CD4-positive, alpha-beta memory T cell (primary cell): ENCODE data around the gene KDM2A. TPM values are rescaled to one million over a fixed set of nuclear protein-coding genes. Genes with fewer than 3 reads are reported as not detected.
A peak's percentile ranks its signal among the peaks of the same experiment; 100 is the strongest.
"Not testable (repeated sequence)": the region's sequence is repeated elsewhere in the genome, so short reads cannot be mapped to it uniquely, and the experiment has no call there.

Source experiments
- CTCF ChIA-PET: fragments of 350-600 bp; sonication (Branson Sonifier 250); formaldehyde crosslinking; loops from one replicate; lab custom pipeline; 2021; ENCODE audit warnings: inconsistent platforms; ENCODE audit not compliant: partially characterized antibody; lab: Charles Lee
- POLR2A ChIA-PET: fragments of 350-600 bp; sonication (Branson Sonifier 250); formaldehyde crosslinking; loops from one replicate; lab custom pipeline; 2021; ENCODE audit not compliant: partially characterized antibody; lab: Charles Lee
- DNase-seq, 5 donors: peaks; one replicate each; pipeline versions ENCODE4 v3.0.0 to v3.0.0-alpha.2; 2020 to 2022; ENCODE audit warnings: mixed read lengths in 1 of 5
- H3K27ac ChIP-seq: one replicate; pipeline ENCODE4 v1.7.0; 2013; ENCODE audit warnings: low read depth, low read length
- H3K27me3 ChIP-seq: 2 replicates; pipeline ENCODE4 v1.7.0; 2013; ENCODE audit warnings: mild to moderate bottlenecking, low read length, moderate library complexity; ENCODE audit not compliant: insufficient read depth
- H3K36me3 ChIP-seq: 2 replicates; pipeline ENCODE4 v1.7.0; 2013; ENCODE audit warnings: mild to moderate bottlenecking, low read length, moderate library complexity; ENCODE audit not compliant: insufficient read depth
- H3K4me1 ChIP-seq: 2 replicates; pipeline ENCODE4 v1.7.0; 2013; ENCODE audit warnings: mild to moderate bottlenecking, low read length, moderate library complexity; ENCODE audit not compliant: insufficient read depth
- H3K4me3 ChIP-seq, 2 donors: one replicate each; pipeline ENCODE4 v1.7.0; 2013; ENCODE audit warnings: low read length in 2 of 2, mild to moderate bottlenecking in 1 of 2
- H3K9me3 ChIP-seq, 2 donors: one replicate each; pipeline ENCODE4 v1.7.0; 2013; ENCODE audit warnings: low read length in 2 of 2, control low read depth in 1 of 2; ENCODE audit not compliant: control insufficient read depth in 1 of 2
- H3K27ac Mint-ChIP-seq, 7 donors: one replicate each; pipeline ENCODE4 v1.8.0; 2020 to 2021; ENCODE audit warnings: mixed read lengths in 7 of 7, mild to moderate bottlenecking in 6 of 7, inconsistent platforms in 3 of 7, moderate library complexity in 3 of 7
- H3K27me3 Mint-ChIP-seq, 2 donors: one replicate each; pipeline ENCODE4 v1.8.0; 2020 to 2021; ENCODE audit warnings: mixed read lengths in 2 of 2
- H3K36me3 Mint-ChIP-seq, 2 donors: one replicate each; pipeline ENCODE4 v1.8.0; 2020 to 2021; ENCODE audit warnings: mixed read lengths in 2 of 2, inconsistent platforms in 1 of 2, mild to moderate bottlenecking in 1 of 2
- H3K4me1 Mint-ChIP-seq, 4 donors: one replicate each; pipeline ENCODE4 v1.8.0; 2020 to 2021; ENCODE audit warnings: mixed read lengths in 4 of 4, mild to moderate bottlenecking in 1 of 4
- H3K4me3 Mint-ChIP-seq, 8 donors: one replicate each; pipeline ENCODE4 v1.8.0; 2020 to 2021; ENCODE audit warnings: mixed read lengths in 8 of 8, mild to moderate bottlenecking in 7 of 8, moderate library complexity in 6 of 8, inconsistent platforms in 3 of 8
- H3K9me3 Mint-ChIP-seq, 8 donors: one replicate each; pipeline ENCODE4 v1.8.0; 2020 to 2021; ENCODE audit warnings: mixed read lengths in 8 of 8, mild to moderate bottlenecking in 5 of 8, inconsistent platforms in 3 of 8, moderate library complexity in 1 of 8
- intact Hi-C: fragments of 100-400 bp; cut with micrococcal nuclease; formaldehyde crosslinking; loops from one replicate; pipeline ENCODE4 v1.15.1; 2023
- polyA plus RNA-seq, 2 donors: library from polyadenylated mRNA; unstranded; fragments of 300-500 nt; fragmentation: Illumina TruSeq; gene quantifications; one replicate each; pipeline ENCODE4 v1.2.3, GENCODE V29; 2021
- total RNA-seq, 2 experiments: library from RNA; stranded (reverse); gene quantifications; one replicate each; pipeline ENCODE4 v1.2.3, GENCODE V29; 2021

KDM2A gene
- total and polyA plus RNA-seq, 4 experiments from 2014 or later, result 14.0 to 200 (median 105) TPM

DNA sequence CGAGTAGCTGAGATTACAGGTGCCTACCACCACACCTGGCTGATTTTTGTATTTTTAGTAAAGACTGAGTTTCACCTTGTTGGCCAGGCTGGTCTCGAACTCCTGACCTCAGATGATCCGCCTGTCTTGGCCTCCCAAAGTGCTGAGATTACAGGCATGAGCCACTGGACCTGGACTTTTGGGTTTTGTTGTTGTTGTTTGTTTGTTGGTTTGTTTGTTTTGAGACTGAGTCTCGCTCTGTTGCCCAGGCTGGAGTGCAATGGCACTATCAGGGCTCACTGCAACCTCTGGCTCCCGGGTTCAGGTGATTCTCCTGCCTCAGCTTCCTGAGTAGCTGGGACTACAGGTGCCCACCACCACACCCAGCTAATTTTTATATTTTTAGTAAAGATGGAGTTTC, 4.7 kb downstream of the KDM2A start:
- Mint-ChIP-seq H3K27ac (peak overlapping the region in 2 of 7 donors; percentile 48 to 57), H3K4me1 (peaks cover 18 to 44% (median 31%) of the 10 kb centered on the region in 4 donors), H3K36me3 (peaks cover 4 to 38% of the 10 kb centered on the region in 2 donors)
- H3K9me3 Mint-ChIP-seq, H3K27me3 Mint-ChIP-seq, DNase-seq, H3K27me3 ChIP-seq, intact Hi-C loops, H3K4me3 Mint-ChIP-seq, H3K9me3 ChIP-seq, POLR2A ChIA-PET, H3K27ac ChIP-seq, CTCF ChIA-PET, H3K4me3 ChIP-seq: not testable (repeated sequence)
- H3K4me1 ChIP-seq, result peaks cover 33% of the 10 kb centered on the region
- peaks cover 16% of the 10 kb centered on the region for H3K36me3 ChIP-seq

GRCh38 chr11:67126243-67126642, 7.2 kb downstream of the KDM2A start:
- POLR2A ChIA-PET, result not testable (repeated sequence)
- CTCF ChIA-PET, result interaction anchor here (0.6 to 1.3 kb wide), 4 partner anchors 16 to 212 kb away, joined by 3 to 5 read pairs (median 4); no protein-coding TSS in a partner anchor
- H3K4me1 Mint-ChIP-seq, result peaks cover 19 to 41% (median 26%) of the 10 kb centered on the region in 4 donors

GRCh38 chr11:67126986-67127385, 7.9 kb downstream of the KDM2A start:
- H3K36me3 Mint-ChIP-seq, result peaks cover 21 to 34% of the 10 kb centered on the region in 2 donors
- ChIA-PET CTCF (no interaction called here), POLR2A (interaction anchor here (1.1 kb wide), 1 partner anchor 226 kb away, joined by 3 read pairs; no protein-coding TSS in a partner anchor)
- Histone ChIP-seq H3K27me3 (no peaks in the 10 kb centered on the region), H3K4me1 (peaks cover 25% of the 10 kb centered on the region), H3K9me3 (no peaks in the 10 kb centered on the region), H3K4me3 (no peak overlapping the region), H3K27ac (no peak overlapping the region), H3K36me3 (peaks cover 28% of the 10 kb centered on the region)
- DNase-seq, result no peak
- no peaks in the 10 kb centered on the region for H3K9me3 Mint-ChIP-seq
- intact Hi-C loops, result no loop called here
- H3K4me3 Mint-ChIP-seq, result no peak overlapping the region
- H3K27ac Mint-ChIP-seq, result peak overlapping the region in 2 of 7 donors; percentile 68 to 72
- peaks cover 16 to 39% (median 23%) of the 10 kb centered on the region in 4 donors for H3K4me1 Mint-ChIP-seq
- no peaks in the 10 kb centered on the region for H3K27me3 Mint-ChIP-seq

More at GRCh38 chr11:67126243-67126642, 7.2 kb downstream of the KDM2A start:
- H3K4me1 ChIP-seq, result peaks cover 32% of the 10 kb centered on the region
- peaks cover 15 to 32% of the 10 kb centered on the region in 2 donors for H3K36me3 Mint-ChIP-seq
- DNase-seq, H3K9me3 Mint-ChIP-seq, H3K27me3 ChIP-seq, H3K27ac Mint-ChIP-seq, H3K27ac ChIP-seq, H3K4me3 Mint-ChIP-seq, H3K27me3 Mint-ChIP-seq, H3K4me3 ChIP-seq, intact Hi-C loops, H3K9me3 ChIP-seq: not testable (repeated sequence)
- peaks cover 25% of the 10 kb centered on the region for H3K36me3 ChIP-seq

DNA sequence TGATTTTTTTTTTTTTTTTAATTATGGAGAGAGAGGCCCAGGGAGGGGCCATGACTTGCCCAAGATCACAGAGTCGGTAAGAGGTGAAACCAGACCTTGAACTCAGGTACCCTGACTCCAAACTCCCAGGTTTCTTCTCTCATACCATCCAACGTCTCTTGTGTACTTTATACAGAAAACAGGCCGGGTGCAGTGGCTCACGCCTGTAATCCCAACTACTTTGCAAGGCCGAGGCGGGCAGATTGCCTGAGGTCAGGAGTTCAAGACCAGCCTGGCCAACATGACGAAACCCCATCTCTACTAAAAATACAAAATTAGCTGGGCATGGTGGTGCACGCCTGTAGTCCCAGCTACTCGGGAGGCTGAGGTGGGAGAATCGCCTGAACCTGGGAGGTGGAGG, 11.8 kb downstream of the KDM2A start:
- H3K27ac Mint-ChIP-seq, CTCF ChIA-PET, H3K27ac ChIP-seq, H3K27me3 Mint-ChIP-seq, H3K4me3 ChIP-seq, H3K4me3 Mint-ChIP-seq, H3K4me1 ChIP-seq, H3K27me3 ChIP-seq, intact Hi-C loops, H3K9me3 ChIP-seq, H3K9me3 Mint-ChIP-seq, DNase-seq: not testable (repeated sequence)
- peaks cover 47 to 50% of the 10 kb centered on the region in 2 donors for H3K36me3 Mint-ChIP-seq
- H3K36me3 ChIP-seq, result peaks cover 52% of the 10 kb centered on the region
- POLR2A ChIA-PET, result interaction anchor here (1.5 kb wide), 1 partner anchor 12 kb away, joined by 3 read pairs; the partner anchor contains the start of gene KDM2A
- peaks cover 21 to 34% (median 23%) of the 10 kb centered on the region in 4 donors for H3K4me1 Mint-ChIP-seq

DNA sequence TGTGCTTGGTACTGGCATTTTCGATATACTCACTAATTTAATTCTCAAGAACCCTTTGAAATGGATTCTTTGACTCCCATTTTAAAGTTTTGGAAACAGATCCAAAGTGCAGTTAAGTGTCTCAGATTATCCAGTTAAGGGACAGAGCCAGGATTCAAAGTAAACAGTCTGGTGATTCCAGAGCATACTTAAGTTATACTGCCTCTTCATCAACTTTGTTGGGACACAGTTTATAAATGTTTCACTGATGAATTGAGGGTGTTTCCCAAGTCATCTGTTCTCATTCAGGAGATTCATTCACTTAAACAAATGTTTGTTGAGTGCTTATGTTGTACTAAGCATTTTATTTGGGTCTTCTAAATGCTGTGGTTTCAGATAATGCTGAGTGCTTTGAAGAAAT, 17.1 kb downstream of the KDM2A start:
- POLR2A ChIA-PET, result no interaction called here
- CTCF ChIA-PET, result no interaction called here
- Histone ChIP-seq H3K4me1 (peaks cover 5% of the 10 kb centered on the region), H3K4me3 (no peak overlapping the region), H3K9me3 (no peaks in the 10 kb centered on the region), H3K27me3 (no peaks in the 10 kb centered on the region), H3K27ac (no peak overlapping the region), H3K36me3 (peaks cover 45% of the 10 kb centered on the region)
- H3K36me3 Mint-ChIP-seq, result peaks cover 51 to 74% of the 10 kb centered on the region in 2 donors
- H3K27me3 Mint-ChIP-seq, result no peaks in the 10 kb centered on the region
- no peak for DNase-seq
- intact Hi-C loops, result no loop called here
- H3K4me3 Mint-ChIP-seq, result no peak overlapping the region
- H3K27ac Mint-ChIP-seq, result peak overlapping the region in 1 of 7 donors; percentile 22
- no peaks in the 10 kb centered on the region for H3K9me3 Mint-ChIP-seq
- H3K4me1 Mint-ChIP-seq, result peaks cover 23 to 42% (median 29%) of the 10 kb centered on the region in 4 donors

DNA sequence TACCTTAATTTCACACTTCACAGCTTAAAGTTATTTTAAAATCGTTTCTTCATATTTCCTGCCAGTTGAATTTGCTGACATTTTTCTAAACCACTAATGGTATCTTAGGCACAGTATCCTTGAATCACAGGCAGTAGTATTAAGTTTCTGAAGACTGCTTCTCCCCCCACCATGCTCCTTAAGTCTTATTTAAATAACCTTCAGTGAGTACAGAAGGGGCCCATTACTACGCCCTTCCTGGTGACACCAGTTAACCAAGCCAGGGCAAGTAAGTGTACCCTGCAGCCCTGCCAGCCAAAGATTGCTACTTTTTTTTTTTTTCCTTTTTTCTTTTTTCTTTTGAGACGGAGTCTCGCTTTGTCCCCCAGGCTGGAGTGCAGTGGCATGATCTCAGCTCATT, 19.9 kb downstream of the KDM2A start:
- ChIA-PET POLR2A (no interaction called here), CTCF (no interaction called here)
- Histone ChIP-seq H3K27me3 (no peaks in the 10 kb centered on the region), H3K36me3 (peaks cover 31% of the 10 kb centered on the region), H3K27ac (no peak overlapping the region), H3K4me3 (no peak overlapping the region), H3K9me3 (no peaks in the 10 kb centered on the region), H3K4me1 (peaks cover 5% of the 10 kb centered on the region)
- intact Hi-C loops, result no loop called here
- DNase-seq, result no peak
- Mint-ChIP-seq H3K36me3 (peaks cover 38 to 68% of the 10 kb centered on the region in 2 donors), H3K4me3 (no peak overlapping the region), H3K4me1 (peaks cover 19 to 32% (median 25%) of the 10 kb centered on the region in 4 donors), H3K27ac (peak overlapping the region in 1 of 7 donors; percentile 62), H3K27me3 (no peaks in the 10 kb centered on the region), H3K9me3 (no peaks in the 10 kb centered on the region)

DNA sequence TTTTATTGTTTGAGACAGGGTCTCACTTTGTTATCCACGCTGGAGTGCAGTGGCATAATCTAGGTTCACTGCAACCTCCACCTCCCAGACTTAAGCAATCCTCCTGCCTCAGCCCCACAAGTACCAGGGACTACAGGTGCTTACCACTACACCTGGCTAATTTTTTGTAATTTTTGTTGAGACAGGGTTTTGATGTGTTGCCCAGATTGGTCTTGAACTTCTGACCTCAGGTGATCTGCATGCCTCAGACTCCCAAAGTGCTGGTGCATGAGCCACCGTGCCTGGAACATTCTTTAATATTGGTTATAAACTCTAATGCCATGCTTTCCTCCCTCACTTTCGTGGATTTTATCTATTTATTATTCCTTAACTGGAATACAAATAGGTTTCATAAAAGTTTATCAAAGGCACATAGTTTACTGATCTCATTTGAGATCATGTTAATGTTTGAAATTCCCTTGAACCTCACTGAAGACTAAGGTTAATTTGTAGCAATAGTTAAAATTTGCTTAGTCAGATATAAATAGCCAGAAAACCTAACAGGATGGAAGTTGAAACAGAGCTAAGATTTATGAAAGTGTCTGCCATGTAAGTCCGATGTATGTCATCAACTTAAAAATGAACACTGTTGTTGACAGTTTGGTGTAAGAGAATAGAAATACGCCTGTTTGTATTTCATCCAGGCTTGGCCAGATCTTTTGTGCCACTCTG, 27.6 kb downstream of the KDM2A start:
- POLR2A ChIA-PET, result no interaction called here
- H3K4me3 Mint-ChIP-seq, result no peak overlapping the region

More for the DNA sequence above, 27.6 kb downstream of the KDM2A start:
- no peaks in the 10 kb centered on the region for H3K9me3 Mint-ChIP-seq
- Histone ChIP-seq H3K36me3 (peaks cover 7% of the 10 kb centered on the region), H3K27me3 (no peaks in the 10 kb centered on the region), H3K4me3 (no peak overlapping the region), H3K27ac (no peak overlapping the region), H3K4me1 (no peaks in the 10 kb centered on the region), H3K9me3 (no peaks in the 10 kb centered on the region)
- CTCF ChIA-PET, result interaction anchor here (1.3 kb wide), 1 partner anchor 64 kb away, joined by 4 read pairs; no protein-coding TSS in a partner anchor
- H3K36me3 Mint-ChIP-seq, result peaks cover 19 to 34% of the 10 kb centered on the region in 2 donors
- DNase-seq, result no peak
- no peaks in the 10 kb centered on the region for H3K27me3 Mint-ChIP-seq
- peak overlapping the region in 3 of 7 donors; percentile 34 to 59 (median 36) for H3K27ac Mint-ChIP-seq
- peaks cover 6 to 19% (median 10%) of the 10 kb centered on the region in 4 donors for H3K4me1 Mint-ChIP-seq
- intact Hi-C loops, result no loop called here
